K562 (cell line): Measurements from ENCODE around the gene ELOVL1. TPM values are rescaled to one million over a fixed set of nuclear protein-coding genes. Genes with fewer than 3 reads are reported as not detected.

Experiments used
- ATAC-seq: fragments of 200-7000 bp; cut with Tn5 transposase; 3 replicates; pipeline ENCODE4 v1.9.1; 2020; ENCODE audit warnings: moderate library complexity
- BruUV-seq: library from RNA; stranded (reverse); fragments of 400-500 nt; replicated peaks from 2 replicates; lab custom pipeline; 2021; lab: Mats Ljungman, UMichigan
- CTCF ChIA-PET: fragments of 300-600 bp; formaldehyde crosslinking; extraction: SDS; loops from one replicate; lab custom pipeline; 2021; ENCODE audit warnings: low intra/inter-chr PET ratio; lab: Yijun Ruan, JAX
- POLR2A ChIA-PET: fragments of 300-600, 350-650 bp; sonication (Branson Sonifier 250); formaldehyde crosslinking; extraction: SDS; loops from one replicate; lab custom pipeline; 2021; ENCODE audit warnings: antibody characterized with exemption, inconsistent platforms; lab: Yijun Ruan, JAX
- DNase-seq, 4 experiments: peaks; one replicate each; pipeline versions ENCODE4 v3.0.0 to v3.0.0-alpha.2; 2011 to 2018; ENCODE audit warnings: low spot score in 3 of 4, mixed read lengths in 3 of 4; ENCODE audit errors: extremely low read depth in 1 of 4
- FAIRE-seq: peaks from 2 replicates; lab custom pipeline; 2011; peaks lifted over from hg19 to GRCh38; lab: Jason Lieb, UNC
- H2AFZ ChIP-seq: 2 replicates; pipeline ENCODE4 v1.6.0; 2011; ENCODE audit warnings: low read depth, low read length, control low read depth, inconsistent platforms
- H3K27ac ChIP-seq: fragments of 200-600 bp; 3 replicates; pipeline ENCODE4 v1.8.0; 2011; ENCODE audit warnings: low read depth, mild to moderate bottlenecking, control low read depth, inconsistent platforms, low read length, moderate library complexity, mixed read lengths; ENCODE audit errors: extremely low read depth
- H3K27me3 ChIP-seq, 2 experiments: fragments of 300-600 bp in 1 of 2; 2 replicates in 1 of 2; 3 replicates in 1 of 2; pipeline versions ENCODE4 v1.6.0 to v1.8.0; 2011; ENCODE audit warnings: inconsistent platforms in 2 of 2, low read length in 2 of 2, mild to moderate bottlenecking in 1 of 2, mixed read lengths in 1 of 2, moderate library complexity in 1 of 2; ENCODE audit not compliant: control insufficient read depth in 2 of 2, insufficient read depth in 2 of 2
- H3K36me3 ChIP-seq: fragments of 300-600 bp; 3 replicates; pipeline ENCODE4 v1.8.0; 2011; ENCODE audit warnings: mild to moderate bottlenecking, low read length, inconsistent platforms; ENCODE audit not compliant: control insufficient read depth, insufficient read depth
- H3K4me1 ChIP-seq, 2 experiments: fragments of 200-600 bp in 1 of 2; replicated peaks in 1 of 2; 2 replicates in 1 of 2; 3 replicates in 1 of 2; pipeline versions ENCODE4 v1.5.1 to v1.8.0; 2011; ENCODE audit warnings: inconsistent platforms in 2 of 2, low read length in 2 of 2, mild to moderate bottlenecking in 1 of 2, mixed read lengths in 1 of 2, moderate library complexity in 1 of 2; ENCODE audit not compliant: control insufficient read depth in 2 of 2, insufficient read depth in 2 of 2
- H3K4me2 ChIP-seq: 2 replicates; pipeline ENCODE4 v1.6.1; 2011; ENCODE audit warnings: low read length, control low read depth, inconsistent platforms, mixed read lengths; ENCODE audit not compliant: insufficient read depth
- H3K4me3 ChIP-seq: fragments of 200-600 bp; sonication (generic), shearing (Covaris generic); 2 replicates; pipeline ENCODE4 v1.5.1; 2016; ENCODE audit warnings: control low read depth, inconsistent platforms
- H3K79me2 ChIP-seq: fragments of 200-600 bp; 3 replicates; pipeline ENCODE4 v1.8.0; 2011; ENCODE audit warnings: low read length, inconsistent platforms; ENCODE audit not compliant: control insufficient read depth, insufficient read depth
- H3K9ac ChIP-seq, 2 experiments: 2 replicates each; pipeline versions ENCODE4 v1.6.0 to v1.6.1; 2011; ENCODE audit warnings: low read depth in 2 of 2, low read length in 2 of 2, control low read depth in 1 of 2, inconsistent platforms in 1 of 2, mild to moderate bottlenecking in 1 of 2, mixed read lengths in 1 of 2; ENCODE audit not compliant: insufficient read depth in 1 of 2
- H3K9me1 ChIP-seq: one replicate; pipeline ENCODE4 v1.6.0; 2011; ENCODE audit warnings: inconsistent platforms, mild to moderate bottlenecking, low read length, moderate library complexity; ENCODE audit not compliant: control insufficient read depth, insufficient read depth
- H3K9me3 ChIP-seq: replicated peaks from 2 replicates; pipeline ENCODE4 v1.5.1; 2011; ENCODE audit warnings: low read depth, low read length, inconsistent platforms; ENCODE audit not compliant: control insufficient read depth, insufficient read depth
- H4K20me1 ChIP-seq: replicated peaks from 2 replicates; pipeline ENCODE4 v1.6.1; 2011; ENCODE audit warnings: low read length, inconsistent platforms, mixed read lengths; ENCODE audit not compliant: control insufficient read depth, insufficient read depth
- CHD2 ChIP-seq: IDR thresholded peaks from 2 replicates; pipeline ENCODE4 v1.6.1; 2011; ENCODE audit warnings: low read depth, low read length
- FOSL1 ChIP-seq: fragments of 200-800 bp; sonication (Bioruptor generic); conservative IDR thresholded peaks from 2 replicates; pipeline ENCODE4 v1.6.1; 2016; ENCODE audit warnings: missing genetic modification characterization, missing compliant biosample characterization
- GABPB1 ChIP-seq: sonication (generic); formaldehyde crosslinking; IDR thresholded peaks from 2 replicates; pipeline ENCODE4 v1.8.0; 2022; ENCODE audit warnings: mild to moderate bottlenecking, missing genetic modification reagents
- HMGXB4 ChIP-seq: sonication (generic); formaldehyde crosslinking; IDR thresholded peaks from 2 replicates; pipeline ENCODE4 v1.8.1; 2023; ENCODE audit warnings: mild to moderate bottlenecking, missing genetic modification reagents
- ZNF324 ChIP-seq: fragments of 250-450 bp; sonication (Bioruptor Pico); IDR thresholded peaks from 2 replicates; pipeline ENCODE4 v1.4.0; 2020; ENCODE audit warnings: mild to moderate bottlenecking
- WGBS: fragments of 100-300 bp; shearing (Covaris generic); methylation state at CpG from one replicate; pipeline ENCODE4 v1.1.6; 2016; ENCODE audit warnings: low coverage, mixed read lengths; ENCODE audit not compliant: insufficient coverage; ENCODE audit errors: missing lambda C conversion rate; 5-methylcytosine and 5-hydroxymethylcytosine counted together
- in situ Hi-C: fragments of 300-500 bp; cut with MboI; formaldehyde crosslinking; loops from 4 replicates; pipeline ENCODE4 v1.15.0; 2018; ENCODE audit warnings: inconsistent platforms, mixed read lengths
- intact Hi-C: fragments of 100-400 bp; cut with micrococcal nuclease; formaldehyde crosslinking; loops from 2 replicates; pipeline ENCODE4 v1.14.2; 2022
- polyA plus RNA-seq, 8 experiments: library from polyadenylated mRNA; depleted of rRNA in 4 of 8; stranded (reverse) in 5 of 8; unstranded in 3 of 8; fragments of >200 nt; fragmentation: Nextera tagmentation in 2 of 8; fragmentation: Illumina TruSeq in 1 of 8; extraction: Ambion mirVana in 2 of 8; extraction: Trizol in 1 of 8; gene quantifications; 2 replicates each; pipeline versions ENCODE4 v1.2.1 to v1.2.3, GENCODE V29; 2011 to 2014; ENCODE audit warnings: inconsistent platforms in 1 of 8, missing spikeins in 1 of 8
- total RNA-seq, 7 experiments: library from RNA; depleted of rRNA in 6 of 7; stranded (reverse); fragments of >200 nt in 6 of 7; fragmentation: Illumina TruSeq in 2 of 7; extraction: Trizol in 2 of 7; gene quantifications; 2 replicates each; pipeline versions ENCODE4 v1.2.1 to v1.2.3, GENCODE V29; 2011 to 2021; ENCODE audit warnings: low replicate concordance in 1 of 7
- TF ChIP-seq, protein P1 (sequence below): fragments of 250-450 bp; sonication (Bioruptor Pico); IDR thresholded peaks from 2 replicates; pipeline ENCODE4 v1.8.0; 2022; ENCODE audit warnings: inconsistent platforms

ELOVL1 gene
- total and polyA plus RNA-seq, 9 of the 15 experiments (the other 6 are each of a cell fraction or from before 2014, with no cell fraction given): 51.0 to 157 (median 70.3) TPM

- no peaks in the 10 kb centered on the region for H3K9me3 ChIP-seq
- H3K9ac ChIP-seq: no peak overlapping the region
- peaks cover 13 to 21% of the 10 kb centered on the region in 2 experiments; a peak in 4 of 5 replicates for H3K4me1 ChIP-seq
- no peaks in the 10 kb centered on the region for H3K27me3 ChIP-seq
- intact Hi-C loops: no loop called here
- BruUV-seq: no TSS peak
- TF ChIP-seq HMGXB4 (CRISPR knock-in tag) (no peak), GABPB1 (no peak), CHD2 (no peak), FOSL1 (tag) (no peak), ZNF324 (CRISPR knock-in tag) (no peak)
- TF ChIP-seq, protein P1, sequence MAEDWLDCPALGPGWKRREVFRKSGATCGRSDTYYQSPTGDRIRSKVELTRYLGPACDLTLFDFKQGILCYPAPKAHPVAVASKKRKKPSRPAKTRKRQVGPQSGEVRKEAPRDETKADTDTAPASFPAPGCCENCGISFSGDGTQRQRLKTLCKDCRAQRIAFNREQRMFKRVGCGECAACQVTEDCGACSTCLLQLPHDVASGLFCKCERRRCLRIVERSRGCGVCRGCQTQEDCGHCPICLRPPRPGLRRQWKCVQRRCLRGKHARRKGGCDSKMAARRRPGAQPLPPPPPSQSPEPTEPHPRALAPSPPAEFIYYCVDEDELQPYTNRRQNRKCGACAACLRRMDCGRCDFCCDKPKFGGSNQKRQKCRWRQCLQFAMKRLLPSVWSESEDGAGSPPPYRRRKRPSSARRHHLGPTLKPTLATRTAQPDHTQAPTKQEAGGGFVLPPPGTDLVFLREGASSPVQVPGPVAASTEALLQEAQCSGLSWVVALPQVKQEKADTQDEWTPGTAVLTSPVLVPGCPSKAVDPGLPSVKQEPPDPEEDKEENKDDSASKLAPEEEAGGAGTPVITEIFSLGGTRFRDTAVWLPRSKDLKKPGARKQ (CRISPR knock-in tag): no peak
- no peaks in the 10 kb centered on the region for H3K79me2 ChIP-seq
- no peaks in the 10 kb centered on the region for H3K36me3 ChIP-seq
- FAIRE-seq (no peak), DNase-seq (no peak), ATAC-seq (no peak)
- CTCF ChIA-PET: no interaction called here
- no peaks in the 10 kb centered on the region for H3K9me1 ChIP-seq
- H3K4me3 ChIP-seq: no peak overlapping the region
- H2AFZ ChIP-seq: no peak overlapping the region
- POLR2A ChIA-PET: interaction anchor here (0.7 kb wide), 2 partner anchors 31 to 684 kb away, joined by 3 read pairs; no protein-coding TSS in a partner anchor
- in situ Hi-C loops: no loop called here
- H3K4me2 ChIP-seq: no peak overlapping the region
- no peak overlapping the region for H3K27ac ChIP-seq
- no peaks in the 10 kb centered on the region for H4K20me1 ChIP-seq
- 64% methylated on average over 5 of the region's 5 CpGs for WGBS
These were observed 21.2 kb downstream of the ELOVL1 start for GRCh38 chr1:43346636-43347035.
